Caco-2 (cell line): ENCODE data around the gene TCF7L2. TPM values are rescaled to one million over a fixed set of nuclear protein-coding genes. Genes with fewer than 3 reads are reported as not detected.

ENCODE experiments used
- BruUV-seq: library from RNA; stranded (reverse); fragments of 400-500 nt; replicated peaks from 2 replicates; lab custom pipeline; 2021; lab: Mats Ljungman, UMichigan
- CTCF ChIA-PET: fragments of 300-600 bp; sonication (Branson Sonifier 250); formaldehyde crosslinking; loops from one replicate; lab custom pipeline; 2022; ENCODE audit warnings: antibody characterized with exemption; lab: Charles Lee
- POLR2A ChIA-PET: fragments of 300-600 bp; sonication (Branson Sonifier 250); formaldehyde crosslinking; loops from one replicate; lab custom pipeline; 2022; ENCODE audit warnings: antibody characterized with exemption; lab: Charles Lee
- DNase-seq, 2 experiments: peaks; one replicate each; pipeline versions ENCODE4 v3.0.0 to v3.0.0-alpha.2; 2020 to 2022
- H3K27me3 ChIP-seq: replicated peaks from 2 replicates; pipeline ENCODE4 v1.6.0; 2011; ENCODE audit warnings: low read length; ENCODE audit not compliant: control insufficient read depth, insufficient read depth
- H3K36me3 ChIP-seq: 2 replicates; pipeline ENCODE4 v1.5.1; 2011; ENCODE audit warnings: low read length; ENCODE audit not compliant: control insufficient read depth, insufficient read depth
- H3K4me1 ChIP-seq: fragments of 250-450 bp; sonication (Bioruptor Pico); 2 replicates; pipeline ENCODE4 v1.5.1; 2020; ENCODE audit warnings: mild to moderate bottlenecking
- H3K4me3 ChIP-seq: 2 replicates; pipeline ENCODE4 v1.5.1; 2011; ENCODE audit warnings: low read depth, mild to moderate bottlenecking, control low read depth, low read length
- H3K9me3 ChIP-seq: fragments of 250-450 bp; sonication (Bioruptor Pico); 2 replicates; pipeline ENCODE4 v1.5.1; 2020; ENCODE audit warnings: mild to moderate bottlenecking, moderate library complexity
- H3K27ac Mint-ChIP-seq: one replicate; pipeline ENCODE4 v1.8.0; 2022; ENCODE audit warnings: mixed read lengths; ENCODE audit not compliant: unreplicated experiment
- H3K27me3 Mint-ChIP-seq: one replicate; pipeline ENCODE4 v1.8.0; 2022; ENCODE audit warnings: mixed read lengths; ENCODE audit not compliant: insufficient read depth, unreplicated experiment
- H3K36me3 Mint-ChIP-seq: one replicate; pipeline ENCODE4 v1.8.0; 2022; ENCODE audit warnings: mild to moderate bottlenecking, mixed read lengths; ENCODE audit not compliant: insufficient read depth, unreplicated experiment
- H3K4me1 Mint-ChIP-seq: one replicate; pipeline ENCODE4 v1.8.0; 2022; ENCODE audit warnings: low read depth, mixed read lengths; ENCODE audit not compliant: unreplicated experiment
- H3K4me3 Mint-ChIP-seq: one replicate; pipeline ENCODE4 v1.8.0; 2022; ENCODE audit warnings: mild to moderate bottlenecking, moderate library complexity, mixed read lengths; ENCODE audit not compliant: unreplicated experiment
- H3K9me3 Mint-ChIP-seq: one replicate; pipeline ENCODE4 v1.8.0; 2022; ENCODE audit warnings: mixed read lengths; ENCODE audit not compliant: unreplicated experiment
- intact Hi-C: fragments of 100-400 bp; cut with micrococcal nuclease; formaldehyde crosslinking; loops from one replicate; pipeline ENCODE4 v1.10.0; 2022; ENCODE audit not compliant: unreplicated experiment
- total RNA-seq: library from RNA; stranded (reverse); gene quantifications from 2 replicates; pipeline ENCODE4 v1.2.3, GENCODE V29; 2022
- TF ChIP-seq, protein P1 (sequence below), 2 experiments: fragments of 200-600 bp in 1 of 2; IDR thresholded peaks; 1 replicate in 1 of 2; 2 replicates in 1 of 2; pipeline versions ENCODE4 v1.5.1 to v1.8.0; 2011 to 2022; ENCODE audit warnings: antibody characterized with exemption in 1 of 2, control low read depth in 1 of 2, inconsistent platforms in 1 of 2, low read depth in 1 of 2, low read length in 1 of 2, mild to moderate bottlenecking in 1 of 2, moderate library complexity in 1 of 2; ENCODE audit not compliant: insufficient read depth in 1 of 2, severe bottlenecking in 1 of 2, unreplicated experiment in 1 of 2

The TCF7L2 gene
- total RNA-seq, 1 experiment from 2014 or later = 45.4 TPM

DNA sequence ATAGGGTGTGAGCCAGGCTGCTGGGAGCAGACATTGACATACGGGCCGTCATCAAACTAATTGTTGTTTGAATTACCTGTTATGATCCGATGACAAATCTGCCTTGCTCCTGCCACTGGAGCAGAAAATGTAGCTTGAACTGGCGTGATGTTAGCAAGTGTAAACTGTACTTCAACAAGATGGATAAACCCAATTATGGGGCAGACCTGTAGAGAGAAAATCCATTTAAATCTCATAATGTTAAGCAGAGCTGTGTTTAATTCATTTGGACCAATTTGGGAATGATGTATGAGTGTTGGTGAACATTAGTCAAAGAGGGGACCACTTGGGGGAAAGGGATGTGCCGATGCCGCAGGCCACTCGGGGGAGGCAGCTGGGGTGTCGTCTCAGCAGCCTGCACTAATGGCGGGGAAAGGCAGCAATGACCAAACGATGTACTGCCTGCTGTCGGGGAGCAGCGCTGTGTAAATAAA is 27.4 kb downstream of the TCF7L2 start:
- BruUV-seq = no TSS peak
- Histone ChIP-seq H3K9me3 (no peaks in the 10 kb centered on the region), H3K4me1 (no peaks in the 10 kb centered on the region), H3K4me3 (no peak overlapping the region), H3K27me3 (no peaks in the 10 kb centered on the region), H3K36me3 (peaks cover 3% of the 10 kb centered on the region)
- H3K27me3 Mint-ChIP-seq = no peaks in the 10 kb centered on the region
- TF ChIP-seq, protein P1, sequence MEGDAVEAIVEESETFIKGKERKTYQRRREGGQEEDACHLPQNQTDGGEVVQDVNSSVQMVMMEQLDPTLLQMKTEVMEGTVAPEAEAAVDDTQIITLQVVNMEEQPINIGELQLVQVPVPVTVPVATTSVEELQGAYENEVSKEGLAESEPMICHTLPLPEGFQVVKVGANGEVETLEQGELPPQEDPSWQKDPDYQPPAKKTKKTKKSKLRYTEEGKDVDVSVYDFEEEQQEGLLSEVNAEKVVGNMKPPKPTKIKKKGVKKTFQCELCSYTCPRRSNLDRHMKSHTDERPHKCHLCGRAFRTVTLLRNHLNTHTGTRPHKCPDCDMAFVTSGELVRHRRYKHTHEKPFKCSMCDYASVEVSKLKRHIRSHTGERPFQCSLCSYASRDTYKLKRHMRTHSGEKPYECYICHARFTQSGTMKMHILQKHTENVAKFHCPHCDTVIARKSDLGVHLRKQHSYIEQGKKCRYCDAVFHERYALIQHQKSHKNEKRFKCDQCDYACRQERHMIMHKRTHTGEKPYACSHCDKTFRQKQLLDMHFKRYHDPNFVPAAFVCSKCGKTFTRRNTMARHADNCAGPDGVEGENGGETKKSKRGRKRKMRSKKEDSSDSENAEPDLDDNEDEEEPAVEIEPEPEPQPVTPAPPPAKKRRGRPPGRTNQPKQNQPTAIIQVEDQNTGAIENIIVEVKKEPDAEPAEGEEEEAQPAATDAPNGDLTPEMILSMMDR (IDR thresholded peaks at IDR 0.05; ENCODE audit: insufficient read depth in 1 of 2, low read depth in 1 of 2, low read length in 1 of 2, severe bottlenecking in 1 of 2, unreplicated experiment in 1 of 2) = no peak
- no peak for DNase-seq
- no peak overlapping the region for H3K27ac Mint-ChIP-seq
- no peak overlapping the region for H3K4me3 Mint-ChIP-seq
- no peaks in the 10 kb centered on the region for H3K9me3 Mint-ChIP-seq
- CTCF ChIA-PET = interaction anchor here (0.7 kb wide), 1 partner anchor 58 kb away, joined by 4 read pairs; no protein-coding TSS in a partner anchor
- H3K4me1 Mint-ChIP-seq = no peaks in the 10 kb centered on the region
- H3K36me3 Mint-ChIP-seq = peaks cover 62% of the 10 kb centered on the region
- POLR2A ChIA-PET = no interaction called here
- intact Hi-C loops = no loop called here

DNA sequence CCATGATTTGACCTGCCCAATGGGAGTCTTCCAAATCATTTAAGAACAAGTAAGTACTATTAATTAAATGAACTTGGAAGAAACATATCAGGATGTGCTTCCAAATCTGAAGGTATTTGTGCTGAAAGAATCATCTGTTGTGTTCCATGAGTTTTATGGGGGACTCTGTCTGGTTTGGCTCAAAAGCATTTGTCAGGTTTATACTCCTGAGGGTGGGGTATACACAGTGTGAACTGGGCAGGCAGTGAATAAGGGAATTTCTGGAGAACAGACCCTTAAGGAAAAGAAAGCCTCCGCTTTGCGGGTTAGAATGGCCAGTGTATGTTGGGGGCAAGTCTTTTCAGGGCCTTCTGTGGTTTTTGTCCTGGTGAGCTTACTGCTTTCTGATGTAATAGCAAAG is 29.9 kb downstream of the TCF7L2 start:
- no peak for DNase-seq
- Mint-ChIP-seq H3K4me1 (no peaks in the 10 kb centered on the region), H3K9me3 (no peaks in the 10 kb centered on the region), H3K27me3 (no peaks in the 10 kb centered on the region), H3K27ac (no peak overlapping the region), H3K4me3 (no peak overlapping the region), H3K36me3 (peaks cover 43% of the 10 kb centered on the region)
- Histone ChIP-seq H3K27me3 (no peaks in the 10 kb centered on the region), H3K4me3 (no peak overlapping the region), H3K36me3 (no peaks in the 10 kb centered on the region; the same call in none of the 2 replicates), H3K9me3 (no peaks in the 10 kb centered on the region), H3K4me1 (no peaks in the 10 kb centered on the region)
- POLR2A ChIA-PET = no interaction called here
- no TSS peak for BruUV-seq
- CTCF ChIA-PET = no interaction called here
- intact Hi-C loops = no loop called here
- TF ChIP-seq, protein P1 (IDR thresholded peaks at IDR 0.05; ENCODE audit: insufficient read depth in 1 of 2, low read depth in 1 of 2, low read length in 1 of 2, severe bottlenecking in 1 of 2, unreplicated experiment in 1 of 2) = no peak

GRCh38 chr10:112980937-112981336 is 30.9 kb downstream of the TCF7L2 start:
- Mint-ChIP-seq H3K4me1 (no peaks in the 10 kb centered on the region), H3K9me3 (no peaks in the 10 kb centered on the region), H3K27me3 (no peaks in the 10 kb centered on the region), H3K27ac (no peak overlapping the region), H3K36me3 (peaks cover 37% of the 10 kb centered on the region), H3K4me3 (no peak overlapping the region)
- TF ChIP-seq, protein P1 (IDR thresholded peaks at IDR 0.05; ENCODE audit: insufficient read depth in 1 of 2, low read depth in 1 of 2, low read length in 1 of 2, severe bottlenecking in 1 of 2, unreplicated experiment in 1 of 2) = no peak
- Histone ChIP-seq H3K4me1 (no peaks in the 10 kb centered on the region), H3K9me3 (no peaks in the 10 kb centered on the region), H3K27me3 (no peaks in the 10 kb centered on the region), H3K36me3 (no peaks in the 10 kb centered on the region; the same call in none of the 2 replicates), H3K4me3 (no peak overlapping the region)
- no peak for DNase-seq
- POLR2A ChIA-PET = no interaction called here
- intact Hi-C loops = no loop called here
- BruUV-seq = no TSS peak
- CTCF ChIA-PET = no interaction called here
